Gastrocnemius medialis (tissue), 4 donors: ENCODE data around the gene NPY4R. TPM values are rescaled to one million over a fixed set of nuclear protein-coding genes. Genes with fewer than 3 reads are reported as not detected.
"Not testable (repeated sequence)": the region's sequence is repeated elsewhere in the genome, so short reads cannot be mapped to it uniquely, and the experiment has no call there.

ENCODE experiments used
- ATAC-seq, 2 donors: fragments of 150-250 bp; one replicate each; pipeline ENCODE4 v1.9.1; 2016
- DNase-seq, 2 donors: peaks; one replicate each; pipeline ENCODE4 v3.0.0-alpha.2; 2019
- H3K27ac ChIP-seq, 4 donors: fragments of 200-600 bp; sonication (generic); 1 replicate in 1 of 4; 2 replicates in 3 of 4; pipeline ENCODE4 v1.5.1; 2016 to 2018; ENCODE audit warnings: mild to moderate bottlenecking in 2 of 4, moderate library complexity in 1 of 4
- H3K27me3 ChIP-seq, 3 donors: fragments of 200-600 bp; sonication (generic) in 2 of 3; 1 replicate in 1 of 3; 2 replicates in 2 of 3; pipeline versions ENCODE4 v1.5.1 to v1.6.0; 2016 to 2019; ENCODE audit warnings: mild to moderate bottlenecking in 1 of 3, moderate library complexity in 1 of 3
- H3K36me3 ChIP-seq, 2 donors: fragments of 200-600 bp; sonication (generic) in 1 of 2; one replicate each; pipeline ENCODE4 v1.5.1; 2017 to 2018
- H3K4me1 ChIP-seq, 2 donors: fragments of 200-600 bp; sonication (generic) in 1 of 2; one replicate each; pipeline ENCODE4 v1.5.1; 2016 to 2017; ENCODE audit warnings: mild to moderate bottlenecking in 2 of 2
- H3K4me3 ChIP-seq, 4 donors: fragments of 200-600 bp; sonication (generic) in 3 of 4; 1 replicate in 1 of 4; 2 replicates in 3 of 4; pipeline ENCODE4 v1.5.1; 2016 to 2019; ENCODE audit warnings: mild to moderate bottlenecking in 2 of 4
- H3K9me3 ChIP-seq, 3 donors: fragments of 200-600 bp; sonication (generic) in 2 of 3; 1 replicate in 1 of 3; 2 replicates in 2 of 3; pipeline ENCODE4 v1.5.1; 2016 to 2019
- in situ Hi-C, 4 donors: fragments of 200-750 bp; cut with MboI; loops; one replicate each; pipeline versions ENCODE4 v1.15.0 to v1.8.0; 2017; ENCODE audit warnings: low sequenced_read_pairs in 4 of 4
- intact Hi-C: fragments of 100-400 bp; cut with DNase I; formaldehyde crosslinking; loops from one replicate; pipeline ENCODE4 v1.15.1; 2023; ENCODE audit warnings: low total_unique reads
- total RNA-seq, 4 donors: library from RNA; depleted of rRNA; stranded (reverse); fragments of >200 nt; gene quantifications; one replicate each; pipeline versions ENCODE4 v1.1.0 to v1.2.3, GENCODE V29; 2016

NPY4R gene
- total RNA-seq, 4 donors from 2014 or later = not detected

GRCh38 chr10:46498985-46499703 lies 33.4 kb upstream of the NPY4R start:
- H3K4me1 ChIP-seq, in situ Hi-C loops, H3K27me3 ChIP-seq, H3K4me3 ChIP-seq, H3K9me3 ChIP-seq, H3K36me3 ChIP-seq, ATAC-seq, H3K27ac ChIP-seq, DNase-seq, intact Hi-C loops: not testable (repeated sequence)

GRCh38 chr10:46497878-46498277 lies 32.1 kb upstream of the NPY4R start:
- H3K27ac ChIP-seq, DNase-seq, ATAC-seq, in situ Hi-C loops, H3K4me3 ChIP-seq, H3K9me3 ChIP-seq, H3K4me1 ChIP-seq, intact Hi-C loops, H3K27me3 ChIP-seq, H3K36me3 ChIP-seq: not testable (repeated sequence)

GRCh38 chr10:46497401-46497800 lies 31.6 kb upstream of the NPY4R start:
- intact Hi-C loops, in situ Hi-C loops, ATAC-seq, H3K27ac ChIP-seq, H3K4me3 ChIP-seq, H3K4me1 ChIP-seq, H3K27me3 ChIP-seq, H3K9me3 ChIP-seq, DNase-seq, H3K36me3 ChIP-seq: not testable (repeated sequence)

GRCh38 chr10:46491364-46492114 lies 25.8 kb upstream of the NPY4R start:
- in situ Hi-C loops, H3K4me1 ChIP-seq, ATAC-seq, intact Hi-C loops, DNase-seq, H3K27ac ChIP-seq, H3K9me3 ChIP-seq, H3K27me3 ChIP-seq, H3K4me3 ChIP-seq, H3K36me3 ChIP-seq: not testable (repeated sequence)

- H3K27ac ChIP-seq, intact Hi-C loops, H3K27me3 ChIP-seq, DNase-seq, ATAC-seq, H3K4me3 ChIP-seq, H3K36me3 ChIP-seq, in situ Hi-C loops, H3K9me3 ChIP-seq, H3K4me1 ChIP-seq: not testable (repeated sequence)
These were observed 24.5 kb upstream of the NPY4R start for GRCh38 chr10:46490285-46490684.

- DNase-seq, H3K27me3 ChIP-seq, H3K4me1 ChIP-seq, H3K9me3 ChIP-seq, intact Hi-C loops, H3K36me3 ChIP-seq, in situ Hi-C loops, ATAC-seq, H3K27ac ChIP-seq, H3K4me3 ChIP-seq: not testable (repeated sequence)
These were observed 20.7 kb upstream of the NPY4R start for GRCh38 chr10:46486459-46486858.

GRCh38 chr10:46474746-46475320 lies 9.1 kb upstream of the NPY4R start:
- in situ Hi-C loops, DNase-seq, H3K36me3 ChIP-seq, intact Hi-C loops, H3K27me3 ChIP-seq, H3K27ac ChIP-seq, ATAC-seq, H3K4me1 ChIP-seq, H3K4me3 ChIP-seq, H3K9me3 ChIP-seq: not testable (repeated sequence)

GRCh38 chr10:46473758-46474157 lies 8.0 kb upstream of the NPY4R start:
- H3K27ac ChIP-seq, intact Hi-C loops, H3K4me1 ChIP-seq, in situ Hi-C loops, H3K4me3 ChIP-seq, H3K27me3 ChIP-seq, H3K36me3 ChIP-seq, DNase-seq, ATAC-seq, H3K9me3 ChIP-seq: not testable (repeated sequence)

- H3K27me3 ChIP-seq, H3K4me3 ChIP-seq, in situ Hi-C loops, H3K9me3 ChIP-seq, ATAC-seq, intact Hi-C loops, H3K27ac ChIP-seq, H3K36me3 ChIP-seq, H3K4me1 ChIP-seq, DNase-seq: not testable (repeated sequence)
These were observed 4.4 kb upstream of the NPY4R start for GRCh38 chr10:46470134-46470533.

- H3K9me3 ChIP-seq, ATAC-seq, in situ Hi-C loops, H3K27me3 ChIP-seq, H3K27ac ChIP-seq, H3K4me3 ChIP-seq, DNase-seq, H3K36me3 ChIP-seq, H3K4me1 ChIP-seq, intact Hi-C loops: not testable (repeated sequence)
These were observed 2.5 kb upstream of the NPY4R start for GRCh38 chr10:46468119-46468809.

GRCh38 chr10:46463608-46464007 lies 2.1 kb downstream of the NPY4R start:
- H3K9me3 ChIP-seq, ATAC-seq, DNase-seq, H3K4me3 ChIP-seq, in situ Hi-C loops, H3K27ac ChIP-seq, H3K36me3 ChIP-seq, H3K27me3 ChIP-seq, H3K4me1 ChIP-seq, intact Hi-C loops: not testable (repeated sequence)
